Fibroblast of gingiva (primary cell): ENCODE results near the gene SEMA3C.
A peak's percentile ranks its signal among the peaks of the same experiment; 100 is the strongest.

Experiments
- DNase-seq: peaks from one replicate; pipeline ENCODE4 v3.0.0-alpha.2; 2011; ENCODE audit warnings: low read depth

Gene SEMA3C

DNA sequence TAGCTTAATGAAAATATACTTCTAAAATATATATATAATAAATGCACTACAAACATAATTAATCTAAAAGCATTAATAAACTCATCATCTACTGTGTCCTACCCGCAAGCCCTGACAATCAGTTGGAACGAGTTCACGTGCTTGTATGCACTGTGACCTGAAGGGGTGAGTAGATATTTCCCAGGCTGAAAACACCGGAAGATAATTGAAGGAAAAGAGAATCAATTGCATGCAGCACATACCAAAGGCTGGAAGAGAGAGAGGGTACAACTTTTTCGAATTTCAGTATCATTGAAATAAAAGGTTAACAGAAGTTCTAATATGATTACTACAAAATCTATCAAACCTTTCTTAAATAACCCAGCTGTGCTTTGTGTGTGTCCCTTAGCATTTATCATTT lies 94.6 kb downstream of the SEMA3C start:
- no peak for DNase-seq

DNA sequence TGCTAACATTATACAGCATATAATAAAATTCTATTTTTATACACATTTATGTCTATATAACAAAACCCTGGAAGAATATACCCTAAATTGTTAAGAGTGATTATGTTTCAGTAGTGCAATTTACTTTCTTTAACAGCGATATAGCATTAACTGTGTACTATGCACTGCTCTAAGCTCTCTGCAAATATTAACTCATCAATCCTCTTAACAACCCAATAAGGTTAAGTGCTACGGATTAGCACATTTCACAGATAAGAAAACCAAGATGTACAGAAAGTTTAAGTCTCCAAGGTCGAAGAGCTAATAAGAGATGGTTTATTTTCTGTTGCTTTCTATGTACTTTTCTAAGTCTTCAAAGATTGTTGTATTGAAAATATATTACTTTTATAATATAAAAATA lies 95.8 kb downstream of the SEMA3C start:
- DNase-seq: no peak

DNA sequence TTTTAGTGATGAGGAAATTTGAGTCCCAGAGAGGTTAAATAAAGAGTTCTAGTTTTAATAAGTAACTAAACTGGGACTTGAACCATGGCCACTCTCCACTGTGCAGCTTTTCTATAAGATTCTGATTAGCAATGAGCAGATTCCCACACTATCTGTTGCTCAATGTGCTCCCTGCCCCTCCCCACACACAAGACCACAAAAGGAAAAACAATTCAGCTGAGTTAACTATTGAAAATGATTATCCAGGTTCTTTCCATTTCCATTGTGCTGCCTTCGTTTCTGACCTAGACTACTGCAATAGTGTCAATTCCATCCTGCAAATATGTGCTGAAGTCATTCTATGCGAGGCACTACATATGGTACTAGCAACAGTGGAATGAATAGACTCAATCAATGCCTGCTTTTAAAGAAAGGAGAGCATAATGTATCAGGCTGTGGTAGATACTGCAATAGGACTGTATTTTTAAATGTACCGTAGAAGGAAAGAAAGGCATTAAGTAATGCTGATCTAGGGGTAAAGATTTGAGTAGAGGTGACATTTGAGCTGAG lies 97.0 kb downstream of the SEMA3C start:
- no peak for DNase-seq

GRCh38 chr7:80819503-80819902 lies 99.3 kb downstream of the SEMA3C start:
- DNase-seq: no peak

DNA sequence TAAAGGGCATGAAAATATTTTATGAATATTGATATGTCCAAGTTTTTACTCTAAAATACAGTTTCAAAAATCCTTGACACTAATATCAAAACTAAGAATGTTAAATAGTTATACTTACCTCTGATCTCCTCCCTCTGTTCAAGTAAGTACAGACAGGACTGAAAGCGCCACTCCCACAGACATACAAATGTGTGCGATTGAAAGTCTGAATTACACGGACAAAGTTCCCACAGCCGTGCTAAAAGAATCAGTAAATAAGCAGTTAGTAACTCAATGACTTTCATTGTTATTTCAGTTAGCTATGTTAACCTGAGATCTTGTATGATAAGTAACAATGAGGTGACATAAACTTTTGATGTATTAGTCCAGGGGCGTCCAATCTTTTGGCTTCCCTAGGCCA lies 100.7 kb downstream of the SEMA3C start:
- no peak for DNase-seq

DNA sequence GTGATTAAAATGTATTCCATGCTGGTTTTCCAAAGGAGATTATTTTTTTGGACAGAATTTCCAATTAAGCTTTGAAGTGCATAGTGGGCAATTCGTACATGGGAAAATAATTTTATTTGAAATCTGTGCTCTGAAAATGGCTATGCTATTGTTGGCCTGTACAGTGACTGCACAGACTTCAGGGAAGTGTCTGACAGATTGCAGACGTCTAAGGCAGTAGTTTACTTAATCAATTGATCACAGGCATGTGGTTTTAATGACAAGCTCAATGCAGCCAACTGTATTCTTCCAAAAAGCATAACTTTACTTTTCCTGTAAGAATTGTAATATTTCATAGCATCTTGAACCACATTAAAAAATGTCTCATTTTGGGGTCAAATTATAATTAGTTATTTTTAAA lies 102.0 kb downstream of the SEMA3C start:
- no peak for DNase-seq

DNA sequence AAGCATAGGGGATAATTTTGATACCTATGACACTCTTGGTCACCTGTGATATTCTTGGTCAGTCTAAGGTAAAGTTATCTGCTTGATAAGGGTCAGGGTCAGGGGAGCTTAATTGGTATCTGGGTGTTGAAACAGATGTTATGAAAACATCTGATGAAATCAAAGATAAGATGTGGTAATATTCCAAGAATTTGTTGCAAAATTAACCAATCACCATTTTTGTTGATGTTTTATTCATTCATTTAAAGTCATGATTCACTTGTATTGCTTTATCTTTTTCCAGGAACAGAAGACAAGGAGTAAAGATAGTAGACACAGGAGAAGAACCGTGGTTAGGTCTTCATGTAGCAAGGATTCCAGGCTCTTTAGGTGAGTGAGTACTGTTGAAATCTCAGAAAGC lies 103.1 kb downstream of the SEMA3C start:
- DNase-seq: peak; percentile 14

- DNase-seq: no peak
Observed at GRCh38 chr7:80809545-80809944, 109.3 kb downstream of the SEMA3C start.

GRCh38 chr7:80807166-80807900 lies 111.5 kb downstream of the SEMA3C start:
- no peak for DNase-seq

DNA sequence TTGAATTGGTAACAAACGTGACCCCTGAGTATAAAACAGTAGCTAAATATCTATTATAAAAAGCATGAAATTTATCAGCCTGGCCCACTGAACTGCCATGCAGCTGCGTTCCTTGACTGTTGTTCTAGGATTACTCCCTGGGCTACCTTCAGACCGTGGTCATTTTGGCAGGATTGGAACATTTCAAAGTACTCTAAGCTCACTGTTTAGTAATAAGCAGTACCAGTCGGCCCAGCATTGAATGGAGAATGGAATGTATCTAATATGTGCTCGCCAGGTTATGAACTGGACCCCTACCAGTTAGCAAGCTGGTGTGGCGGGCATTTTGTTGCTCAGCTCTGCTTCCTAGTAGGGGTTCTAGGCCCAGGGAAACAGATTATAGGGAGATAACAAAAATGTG lies 112.2 kb downstream of the SEMA3C start:
- no peak for DNase-seq

GRCh38 chr7:80804589-80804988 lies 114.3 kb downstream of the SEMA3C start:
- DNase-seq: no peak

DNA sequence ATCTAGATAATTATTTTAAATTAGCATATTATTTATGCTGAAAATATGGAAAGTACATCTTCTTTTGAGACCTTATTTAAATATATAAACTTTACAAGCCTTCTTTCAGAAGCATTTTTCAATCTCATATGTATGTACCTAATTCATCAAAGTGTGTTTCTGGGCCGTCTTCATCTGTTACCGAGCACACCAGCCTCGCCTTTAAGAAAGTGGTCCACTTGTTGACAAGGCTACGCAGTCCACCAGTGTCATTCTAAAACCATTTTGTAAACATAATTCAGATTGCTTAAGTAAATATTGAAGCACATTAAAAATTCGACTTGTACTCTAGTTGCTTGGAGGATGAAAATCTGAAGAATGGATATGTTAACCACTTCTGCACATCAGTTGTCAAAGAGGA lies 116.3 kb downstream of the SEMA3C start:
- DNase-seq: no peak

- DNase-seq: peak; percentile 48
Observed at GRCh38 chr7:80794631-80795573, 123.9 kb downstream of the SEMA3C start.

GRCh38 chr7:80791509-80791929 lies 127.3 kb downstream of the SEMA3C start:
- no peak for DNase-seq

GRCh38 chr7:80790877-80791276 lies 128.0 kb downstream of the SEMA3C start:
- no peak for DNase-seq

DNA sequence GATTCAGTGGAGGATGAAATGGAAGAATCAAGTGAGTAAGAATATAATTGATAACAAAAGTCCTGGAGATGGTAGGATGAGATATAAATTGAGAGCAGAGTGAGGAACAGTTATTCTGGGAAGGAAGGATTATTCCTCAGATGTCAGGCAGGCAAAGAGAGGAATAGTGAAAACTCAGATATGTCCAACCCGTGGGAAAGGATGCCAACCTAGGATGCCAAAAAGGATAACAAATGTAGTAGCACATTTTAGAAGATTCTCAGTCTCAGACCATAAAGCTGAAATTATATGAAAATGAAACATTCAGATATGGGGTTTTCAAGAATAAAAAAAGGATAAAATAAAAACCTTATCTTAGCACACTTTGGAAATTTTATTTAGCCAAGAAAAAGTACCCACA lies 131.1 kb downstream of the SEMA3C start:
- no peak for DNase-seq

DNA sequence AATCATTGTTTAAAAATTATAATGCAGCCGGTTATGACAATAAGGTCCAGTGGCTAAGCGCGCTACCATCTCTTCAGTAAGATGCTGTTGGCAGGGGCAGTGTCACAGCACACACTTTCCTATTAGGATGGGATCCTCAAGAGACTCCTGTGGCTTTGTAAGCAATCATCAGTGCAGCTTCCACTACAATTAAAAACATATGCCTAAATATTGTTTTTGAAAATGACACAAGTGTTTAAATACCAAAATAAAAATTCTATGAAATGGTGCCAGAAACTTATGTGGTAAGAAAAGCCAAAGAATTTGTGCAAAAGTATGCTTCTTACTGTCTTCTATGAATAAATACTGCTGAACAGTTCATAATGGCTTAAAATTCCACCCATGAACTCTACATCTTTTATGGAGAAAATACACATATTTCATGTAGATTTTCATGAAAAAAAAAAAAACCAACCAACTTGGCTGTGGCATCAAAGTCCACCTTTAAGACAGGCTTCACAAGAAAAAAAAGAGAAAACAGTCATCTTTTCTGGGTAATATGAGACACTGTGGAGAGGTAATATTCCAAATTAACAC lies 132.8 kb downstream of the SEMA3C start:
- DNase-seq: peak; percentile 93

GRCh38 chr7:80785276-80785675 lies 133.6 kb downstream of the SEMA3C start:
- DNase-seq: no peak

DNA sequence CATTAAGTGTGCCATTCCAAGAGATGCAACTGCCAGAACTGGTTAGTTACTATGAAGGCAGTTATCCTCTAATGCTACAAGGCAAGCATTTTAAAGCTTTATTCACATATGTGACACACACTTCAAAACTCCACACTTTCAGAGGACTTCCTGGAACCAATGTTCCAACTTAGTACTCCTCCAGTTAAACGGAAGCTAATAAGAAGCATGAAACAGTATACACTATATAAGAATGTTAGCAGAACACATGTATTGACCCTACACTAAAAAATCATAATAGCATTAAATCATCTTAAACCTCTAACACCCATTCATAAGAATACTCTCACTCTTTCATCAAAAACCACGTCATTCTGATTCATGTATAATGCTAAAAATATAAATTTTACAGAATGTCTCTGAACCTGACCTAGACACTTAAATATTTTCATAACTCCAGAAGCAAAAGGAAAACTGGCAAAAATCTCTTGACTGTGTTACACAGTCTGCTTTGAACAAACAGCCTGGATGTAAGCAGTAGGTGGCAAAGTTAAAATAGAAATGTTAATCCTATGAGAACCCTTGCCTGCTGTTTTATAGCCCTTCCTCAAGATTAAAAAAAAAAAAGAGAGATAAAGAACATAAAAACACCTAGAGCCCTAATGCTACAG lies 135.0 kb downstream of the SEMA3C start:
- DNase-seq: peak; percentile 34

DNA sequence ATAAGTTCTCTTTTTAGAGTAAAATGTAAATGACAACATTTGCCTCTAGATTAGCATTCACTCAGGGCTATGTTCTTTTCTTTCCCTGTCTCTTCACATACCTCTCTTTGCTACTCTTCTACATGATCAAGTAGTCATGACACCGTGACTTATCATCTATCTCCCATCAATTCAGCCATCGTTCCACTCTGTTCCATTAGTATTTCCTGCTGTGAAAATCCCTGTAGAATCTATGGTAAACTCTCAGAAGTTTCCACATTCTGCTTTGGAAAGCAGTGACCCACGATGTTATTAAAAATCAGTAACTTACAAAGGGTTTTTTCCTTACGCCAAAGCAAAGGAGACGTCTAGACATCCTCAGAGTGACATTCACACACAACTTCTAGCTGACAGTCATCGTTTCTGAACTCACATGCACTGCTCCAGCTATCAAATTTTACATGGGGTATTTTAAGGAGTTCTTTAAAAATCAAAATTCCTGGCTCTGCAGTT lies 135.6 kb downstream of the SEMA3C start:
- DNase-seq: no peak

GRCh38 chr7:80781561-80781979 lies 137.3 kb downstream of the SEMA3C start:
- DNase-seq: peak; percentile 92

DNA sequence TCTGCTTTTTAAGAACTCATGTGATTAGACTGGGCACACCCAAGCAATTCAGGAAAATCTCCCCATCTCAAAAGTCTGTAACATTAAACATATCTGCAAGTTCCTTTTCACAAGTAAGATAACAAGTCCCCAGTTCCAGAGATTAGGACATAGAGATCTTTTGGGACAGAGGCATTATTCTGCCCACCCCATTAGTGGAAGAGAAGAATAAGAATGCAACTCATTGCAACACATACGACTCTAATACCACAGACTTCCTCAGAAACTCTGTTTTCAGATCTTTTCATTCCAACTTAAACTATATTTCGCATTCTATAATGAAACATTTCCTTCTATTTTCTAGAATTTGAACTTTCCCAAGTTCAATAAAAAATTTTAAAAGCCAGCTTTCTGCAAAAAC lies 137.7 kb downstream of the SEMA3C start:
- peak; percentile 47 for DNase-seq
